Mucosa of rectum (tissue), 2 donors: ENCODE data around the gene POLN.

Experiments used
- H3K27ac ChIP-seq, 2 donors: one replicate each; pipeline ENCODE4 v1.7.0; 2013; ENCODE audit warnings: inconsistent platforms in 2 of 2, low read depth in 2 of 2, low read length in 2 of 2
- H3K27me3 ChIP-seq, 2 donors: one replicate each; pipeline ENCODE4 v1.7.0; 2013; ENCODE audit warnings: low read length in 2 of 2; ENCODE audit not compliant: control insufficient read depth in 2 of 2, insufficient read depth in 2 of 2
- H3K36me3 ChIP-seq, 2 donors: one replicate each; pipeline ENCODE4 v1.7.0; 2013; ENCODE audit warnings: low read length in 2 of 2; ENCODE audit not compliant: control insufficient read depth in 2 of 2, insufficient read depth in 2 of 2
- H3K4me1 ChIP-seq, 2 donors: one replicate each; pipeline ENCODE4 v1.7.0; 2013; ENCODE audit warnings: low read length in 2 of 2, mild to moderate bottlenecking in 1 of 2; ENCODE audit not compliant: control insufficient read depth in 2 of 2, insufficient read depth in 2 of 2
- H3K4me3 ChIP-seq, 2 donors: one replicate each; pipeline ENCODE4 v1.7.0; 2013; ENCODE audit warnings: low read length in 2 of 2
- H3K9ac ChIP-seq, 2 donors: one replicate each; pipeline ENCODE4 v1.7.0; 2013; ENCODE audit warnings: low read length in 2 of 2, low read depth in 1 of 2, mild to moderate bottlenecking in 1 of 2
- H3K9me3 ChIP-seq, 2 donors: one replicate each; pipeline ENCODE4 v1.7.0; 2013; ENCODE audit warnings: low read length in 2 of 2; ENCODE audit not compliant: control insufficient read depth in 2 of 2
- donor health status: healthy.
- donor health status: Normal muscosa, but diverticular disease.

The POLN gene

DNA sequence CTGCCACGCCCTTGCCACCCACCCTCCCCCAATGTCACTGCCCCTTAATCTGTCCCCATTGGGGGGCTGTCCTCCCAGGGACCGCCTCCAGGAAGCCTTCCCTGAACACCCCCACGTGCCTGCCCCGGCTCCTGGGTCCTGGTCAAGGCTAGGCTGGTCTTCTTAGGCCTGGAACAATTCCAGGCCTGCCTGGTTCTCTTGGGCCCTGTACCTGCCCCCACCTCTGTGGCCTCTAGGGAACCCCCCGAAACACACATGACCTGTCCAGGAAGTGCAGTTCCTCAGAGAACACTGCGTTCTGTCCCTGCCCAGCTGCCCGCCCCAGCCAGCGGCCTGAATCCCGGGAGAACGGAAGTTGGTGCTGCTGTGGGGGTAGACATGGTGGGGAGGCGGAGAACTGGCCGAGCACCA is 14.9 kb upstream of the POLN start:
- H3K9ac ChIP-seq: no peak overlapping the region
- H3K27me3 ChIP-seq: no peaks in the 10 kb centered on the region
- H3K4me3 ChIP-seq: no peak overlapping the region
- peaks cover 13 to 14% of the 10 kb centered on the region in 2 donors for H3K4me1 ChIP-seq
- H3K9me3 ChIP-seq: no peaks in the 10 kb centered on the region
- H3K36me3 ChIP-seq: peaks cover 29 to 44% of the 10 kb centered on the region in 2 donors
- H3K27ac ChIP-seq: peak overlapping the region; percentile 43 to 46

DNA sequence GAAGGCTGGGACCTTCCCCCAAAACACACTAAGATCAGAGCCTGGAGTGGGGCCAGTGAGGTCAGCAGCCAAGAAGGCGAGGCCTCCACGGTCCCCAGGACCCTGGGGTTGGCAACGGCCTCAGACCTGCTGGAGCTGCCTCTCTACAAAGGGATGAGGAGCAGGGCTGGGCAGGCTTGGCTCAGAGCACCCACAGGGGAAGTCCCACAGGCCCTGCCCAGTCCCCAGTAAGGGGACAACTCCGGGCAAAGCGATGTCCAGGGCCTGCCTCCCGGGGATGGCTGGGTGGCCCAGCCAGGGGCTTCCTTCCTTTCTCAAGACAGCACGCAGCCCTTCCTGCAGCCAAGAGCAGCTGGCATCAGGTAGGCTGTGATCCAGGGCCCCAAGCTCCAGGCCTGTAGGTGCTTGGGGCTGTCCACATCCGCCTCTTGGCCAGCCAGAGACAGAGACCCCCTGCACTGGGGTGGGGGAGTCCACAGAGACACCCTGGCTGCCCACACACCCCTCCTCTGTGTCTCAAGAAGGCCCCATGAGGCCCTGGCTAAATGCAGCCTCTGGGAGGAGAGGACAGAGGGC is 14.3 kb upstream of the POLN start:
- peaks cover 13 to 14% of the 10 kb centered on the region in 2 donors for H3K4me1 ChIP-seq
- H3K27ac ChIP-seq: peak overlapping the region; percentile 43 to 46
- no peak overlapping the region for H3K4me3 ChIP-seq
- H3K9ac ChIP-seq: no peak overlapping the region
- peaks cover 31 to 44% of the 10 kb centered on the region in 2 donors for H3K36me3 ChIP-seq
- no peaks in the 10 kb centered on the region for H3K9me3 ChIP-seq
- H3K27me3 ChIP-seq: no peaks in the 10 kb centered on the region

DNA sequence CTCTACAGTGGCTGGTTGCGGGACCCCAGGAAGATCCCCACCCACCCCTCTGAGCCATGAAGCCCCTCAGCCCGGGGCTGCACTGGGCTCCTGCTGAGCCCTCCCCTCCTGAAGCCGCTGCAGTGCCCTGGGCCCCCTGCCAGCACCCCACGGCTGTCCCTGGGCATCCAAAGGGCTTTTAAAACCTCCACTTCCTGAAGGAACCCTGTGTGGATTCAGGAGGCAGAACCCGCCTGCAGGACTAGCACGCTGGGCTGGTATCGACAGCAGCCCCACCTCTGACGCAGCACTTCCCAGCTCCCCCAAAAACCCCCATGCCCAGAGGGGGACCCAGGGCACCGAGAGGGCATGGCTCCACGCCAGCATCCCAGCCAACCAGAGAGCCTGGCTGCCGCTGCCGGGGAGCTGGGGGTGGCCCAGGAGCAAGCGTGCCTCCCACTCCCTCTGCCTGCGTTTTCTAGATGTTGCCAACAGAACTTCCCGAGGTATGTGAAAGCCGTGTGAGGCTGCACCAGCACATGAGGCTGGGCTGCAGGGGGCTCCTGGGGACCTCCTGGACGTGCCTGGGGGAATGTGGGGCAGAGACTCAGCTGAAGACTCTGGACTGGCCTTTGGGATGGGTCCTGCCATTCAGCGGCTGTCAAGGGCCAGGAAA is 13.7 kb upstream of the POLN start:
- Histone ChIP-seq H3K4me3 (no peak overlapping the region), H3K27ac (peak overlapping the region; percentile 43 to 46), H3K4me1 (peaks cover 11 to 12% of the 10 kb centered on the region in 2 donors), H3K27me3 (no peaks in the 10 kb centered on the region), H3K9ac (no peak overlapping the region), H3K36me3 (peaks cover 37 to 48% of the 10 kb centered on the region in 2 donors), H3K9me3 (no peaks in the 10 kb centered on the region)

DNA sequence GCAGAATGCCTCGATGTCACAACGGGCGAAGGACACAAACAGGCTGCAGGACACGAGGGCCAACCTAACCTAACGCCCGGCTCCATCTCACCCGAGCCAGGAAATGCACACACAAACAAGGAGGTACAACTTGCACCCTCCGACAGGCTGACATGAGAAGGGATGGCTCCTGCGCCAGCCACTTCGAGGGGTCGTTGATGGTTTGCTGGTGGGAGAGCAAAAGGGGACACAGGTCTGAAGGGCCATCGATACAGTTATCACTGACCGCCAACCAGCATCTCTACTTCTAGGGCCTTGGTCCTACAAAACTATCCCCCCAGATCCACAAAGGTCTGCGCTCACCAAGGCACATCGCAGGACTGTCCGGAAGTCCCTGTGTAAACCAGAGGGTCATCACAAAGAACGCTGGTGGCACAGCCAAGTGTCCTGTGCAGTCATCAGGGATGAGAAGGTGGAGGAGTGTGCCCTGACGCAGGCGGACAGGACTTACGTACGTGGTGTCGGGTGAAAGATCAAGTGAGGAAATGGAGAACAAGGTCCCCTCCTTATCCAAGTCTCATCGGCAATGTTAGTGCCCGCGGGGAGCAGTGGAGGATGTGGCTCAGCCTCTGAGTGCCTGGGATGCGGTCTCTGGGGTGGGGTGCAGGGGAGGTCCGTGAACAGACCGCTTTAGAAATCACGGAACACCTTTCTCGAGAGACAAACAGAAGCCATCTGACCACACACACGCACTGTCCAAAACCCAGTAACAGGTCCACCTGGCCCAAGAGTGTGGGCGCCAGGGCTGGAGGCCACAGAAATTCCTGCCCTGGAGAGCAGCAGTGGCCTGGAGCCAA is 13.0 kb upstream of the POLN start:
- no peak overlapping the region for H3K4me3 ChIP-seq
- peaks cover 3 to 4% of the 10 kb centered on the region in 2 donors for H3K4me1 ChIP-seq
- H3K9ac ChIP-seq: no peak overlapping the region
- no peak overlapping the region for H3K27ac ChIP-seq
- H3K36me3 ChIP-seq: peaks cover 45 to 49% of the 10 kb centered on the region in 2 donors
- no peaks in the 10 kb centered on the region for H3K9me3 ChIP-seq
- H3K27me3 ChIP-seq: no peaks in the 10 kb centered on the region

DNA sequence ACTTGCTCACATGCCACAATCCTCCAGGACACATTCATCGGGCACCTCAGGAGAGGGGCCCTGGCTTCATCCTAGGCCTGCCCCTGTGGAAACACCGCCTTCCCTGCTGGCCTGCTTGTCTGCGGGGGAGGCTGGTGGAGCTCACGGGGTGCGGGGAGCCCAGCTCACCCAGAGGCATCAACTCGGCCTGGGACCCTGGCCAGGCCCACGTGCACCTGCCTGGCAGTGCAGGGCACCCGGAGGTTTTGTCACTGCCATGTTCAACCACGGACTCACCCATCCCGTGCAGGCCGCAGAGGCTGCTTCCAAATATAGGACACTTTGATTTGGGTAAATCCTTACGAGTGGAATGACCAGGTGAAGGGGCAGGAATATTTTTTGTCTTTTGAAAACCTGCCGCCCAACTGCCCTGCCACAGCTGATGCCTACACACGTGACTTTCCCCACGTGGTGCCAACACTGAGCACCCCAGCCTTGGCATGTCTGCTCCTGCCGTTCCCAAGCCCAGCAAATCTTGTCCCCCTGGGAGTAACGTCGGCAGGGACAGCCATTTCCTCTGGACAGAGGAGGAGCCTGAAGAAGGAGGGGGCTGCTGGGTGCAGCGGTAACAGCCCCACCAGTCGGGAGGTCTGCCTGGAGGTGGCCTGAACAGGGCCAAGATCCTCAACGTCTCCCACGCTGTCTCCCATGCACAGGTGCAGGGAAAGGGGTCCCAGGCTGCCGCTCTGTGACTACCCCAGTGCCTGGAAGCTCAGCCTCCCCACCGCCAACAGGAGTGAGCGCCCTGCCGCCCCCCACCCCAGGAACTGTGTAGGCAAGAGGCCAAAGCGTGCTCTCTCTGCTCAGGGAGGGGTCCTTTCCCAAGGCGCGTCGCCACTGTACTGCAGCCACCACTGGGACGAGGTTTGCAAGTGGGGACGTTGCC is 11.5 kb upstream of the POLN start:
- H3K36me3 ChIP-seq: peaks cover 53 to 56% of the 10 kb centered on the region in 2 donors
- H3K27ac ChIP-seq: no peak overlapping the region
- no peaks in the 10 kb centered on the region for H3K9me3 ChIP-seq

DNA sequence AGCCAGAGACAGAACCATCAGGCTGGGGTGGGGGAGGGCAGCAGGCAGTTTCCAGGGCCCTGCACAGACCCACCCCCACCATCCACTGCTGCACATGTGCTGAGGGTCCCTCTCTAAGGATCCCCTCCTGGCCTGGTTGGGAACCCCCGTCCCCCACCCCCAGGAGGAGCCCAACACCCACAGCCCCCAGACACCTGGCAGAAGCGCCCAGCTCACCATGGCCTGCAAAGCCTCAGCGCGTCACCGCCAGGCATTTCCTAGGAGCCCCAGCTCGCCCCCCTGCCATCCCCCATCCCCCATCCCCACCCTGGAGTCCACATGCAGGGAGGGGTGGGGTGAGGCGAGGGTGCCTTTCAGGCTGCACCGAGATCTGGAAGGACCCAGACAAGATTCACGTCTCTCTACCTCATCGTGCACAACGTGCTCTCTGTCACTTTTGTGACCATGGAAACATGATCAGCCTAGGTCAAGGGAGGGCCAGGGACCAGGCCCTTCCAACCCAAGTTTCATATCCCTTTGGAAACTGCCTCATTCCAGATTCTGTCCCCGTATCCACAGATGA is 10.7 kb upstream of the POLN start:
- Histone ChIP-seq H3K9me3 (no peaks in the 10 kb centered on the region), H3K4me3 (no peak overlapping the region), H3K27me3 (no peaks in the 10 kb centered on the region), H3K27ac (no peak overlapping the region), H3K9ac (no peak overlapping the region), H3K4me1 (no peaks in the 10 kb centered on the region), H3K36me3 (peaks cover 48 to 56% of the 10 kb centered on the region in 2 donors)

More for the DNA sequence above, 11.5 kb upstream of the POLN start:
- Histone ChIP-seq H3K4me3 (no peak overlapping the region), H3K9ac (no peak overlapping the region), H3K27me3 (no peaks in the 10 kb centered on the region), H3K4me1 (no peaks in the 10 kb centered on the region)

DNA sequence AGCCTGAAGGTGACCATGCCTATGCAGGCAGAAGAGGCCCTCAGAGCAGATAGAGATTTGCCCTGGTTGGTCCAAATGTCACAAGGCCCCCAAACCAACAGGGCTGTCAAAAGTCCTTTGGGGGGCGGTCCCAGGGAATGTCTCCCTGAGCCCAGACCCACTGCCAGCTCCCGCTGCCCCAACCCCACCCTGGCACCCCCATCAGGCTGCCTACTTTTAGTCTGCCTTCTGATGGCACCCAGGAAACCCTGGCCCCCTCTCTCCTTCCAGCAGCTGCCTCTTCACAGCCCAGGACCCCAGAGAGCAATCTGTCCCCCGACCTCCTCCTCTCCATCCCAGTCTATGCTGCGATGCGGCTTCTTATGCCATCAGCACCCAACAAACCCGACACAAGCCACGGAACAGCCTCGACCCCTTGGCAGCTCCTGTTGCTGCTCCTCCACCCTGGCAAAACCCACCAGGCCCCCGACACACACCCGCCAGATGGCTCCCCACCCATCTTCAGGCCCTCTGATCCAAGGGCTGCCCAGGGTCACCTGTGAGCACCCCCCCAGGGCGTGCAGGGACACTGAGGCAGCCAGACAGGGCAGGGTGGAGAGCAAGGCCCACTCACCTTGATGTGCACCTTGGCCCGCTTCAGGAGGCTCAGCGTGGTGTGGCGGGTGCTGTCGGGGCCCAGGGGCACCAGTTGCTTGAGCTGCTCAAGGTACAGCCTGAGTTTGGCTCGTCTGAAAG is 10.0 kb upstream of the POLN start:
- Histone ChIP-seq H3K4me1 (no peaks in the 10 kb centered on the region), H3K9me3 (no peaks in the 10 kb centered on the region), H3K9ac (no peak overlapping the region), H3K27ac (no peak overlapping the region), H3K27me3 (no peaks in the 10 kb centered on the region), H3K36me3 (peaks cover 42 to 56% of the 10 kb centered on the region in 2 donors), H3K4me3 (no peak overlapping the region)

DNA sequence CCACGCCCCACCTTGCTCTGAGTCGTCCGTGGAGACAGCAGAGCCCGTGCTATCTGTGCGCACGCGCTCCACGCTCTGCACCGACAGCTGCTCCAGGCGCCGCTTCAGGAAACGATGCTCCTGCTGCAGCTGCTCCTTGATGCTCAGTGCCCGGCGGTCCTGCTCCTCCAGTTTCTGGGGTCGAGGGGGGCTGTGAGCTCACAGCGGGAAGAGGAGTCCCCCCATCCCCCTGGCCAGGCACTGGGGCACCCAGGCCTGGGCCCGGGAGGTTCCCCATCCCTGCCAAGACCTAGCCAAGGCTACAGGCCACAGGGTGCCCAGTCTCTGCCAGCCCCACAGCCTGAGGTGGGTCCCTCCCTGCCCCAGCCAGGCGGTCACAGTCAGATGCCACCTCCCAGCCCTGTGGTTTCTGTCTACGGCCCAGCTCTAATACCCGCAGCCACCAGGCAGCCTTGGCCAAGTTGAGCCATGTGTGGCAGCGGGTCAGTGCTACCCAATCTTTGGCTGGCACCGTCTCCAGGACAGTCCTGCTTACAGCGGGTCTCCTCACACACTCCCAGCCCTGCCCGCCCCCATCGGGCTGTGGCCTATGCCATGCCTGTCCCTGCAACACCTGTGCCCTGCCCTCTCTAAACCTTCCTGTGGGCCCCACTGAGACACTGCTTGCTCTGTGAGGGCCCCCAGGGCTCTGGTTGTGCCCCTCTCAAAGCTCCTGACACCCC is 9.3 kb upstream of the POLN start:
- Histone ChIP-seq H3K9me3 (no peaks in the 10 kb centered on the region), H3K9ac (no peak overlapping the region), H3K4me3 (no peak overlapping the region), H3K27ac (no peak overlapping the region), H3K4me1 (no peaks in the 10 kb centered on the region), H3K36me3 (peaks cover 42 to 56% of the 10 kb centered on the region in 2 donors), H3K27me3 (no peaks in the 10 kb centered on the region)
